Hematopoietic multipotent progenitor cell treated with erythropoietin and hydrocortisone succinate and interleukin-3 and kit ligand, for 6 days (in vitro differentiated cells): ENCODE measurements around the gene KIF6.
"Not testable (repeated sequence)": the region's sequence is repeated elsewhere in the genome, so short reads cannot be mapped to it uniquely, and the experiment has no call there.

Experiments used
- DNase-seq: peaks from one replicate; pipeline ENCODE4 v3.0.0-alpha.2; 2015

Gene KIF6

GRCh38 chr6:39494998-39495397 is 230.2 kb downstream of the KIF6 start:
- DNase-seq: no peak

- DNase-seq: no peak
Measured at GRCh38 chr6:39493777-39494176, 231.4 kb downstream of the KIF6 start.

- no peak for DNase-seq
Measured at GRCh38 chr6:39493174-39493573, 232.0 kb downstream of the KIF6 start.

GRCh38 chr6:39490108-39490507 is 235.1 kb downstream of the KIF6 start:
- DNase-seq: no peak

GRCh38 chr6:39488255-39488879 is 236.8 kb downstream of the KIF6 start:
- DNase-seq: no peak

- no peak for DNase-seq
Measured at GRCh38 chr6:39484276-39484675, 240.9 kb downstream of the KIF6 start.

GRCh38 chr6:39479819-39480218 is 245.4 kb downstream of the KIF6 start:
- DNase-seq: not testable (repeated sequence)

- DNase-seq: no peak
Measured at GRCh38 chr6:39476670-39477069, 248.5 kb downstream of the KIF6 start.

DNA sequence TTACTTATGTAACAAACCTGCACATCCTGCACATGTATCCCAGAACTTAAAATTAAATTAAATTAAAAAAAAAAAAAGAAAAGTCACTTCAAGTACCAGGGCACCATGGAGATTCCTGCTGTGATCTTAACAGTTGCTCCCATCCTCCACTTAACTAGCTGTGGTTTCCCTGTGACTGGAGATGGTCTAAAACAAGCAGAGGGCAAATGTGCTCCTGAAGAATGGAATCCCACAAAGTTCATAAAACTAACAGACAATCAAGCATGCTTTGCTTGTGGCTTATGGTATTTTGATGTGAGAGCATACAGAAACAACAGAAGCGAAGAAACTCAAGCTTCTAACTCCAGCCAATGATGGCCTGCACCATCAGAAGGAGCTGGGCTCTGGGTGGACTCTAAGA is 249.1 kb downstream of the KIF6 start:
- DNase-seq: no peak

- DNase-seq: no peak
Measured at GRCh38 chr6:39471954-39472659, 253.1 kb downstream of the KIF6 start.

DNA sequence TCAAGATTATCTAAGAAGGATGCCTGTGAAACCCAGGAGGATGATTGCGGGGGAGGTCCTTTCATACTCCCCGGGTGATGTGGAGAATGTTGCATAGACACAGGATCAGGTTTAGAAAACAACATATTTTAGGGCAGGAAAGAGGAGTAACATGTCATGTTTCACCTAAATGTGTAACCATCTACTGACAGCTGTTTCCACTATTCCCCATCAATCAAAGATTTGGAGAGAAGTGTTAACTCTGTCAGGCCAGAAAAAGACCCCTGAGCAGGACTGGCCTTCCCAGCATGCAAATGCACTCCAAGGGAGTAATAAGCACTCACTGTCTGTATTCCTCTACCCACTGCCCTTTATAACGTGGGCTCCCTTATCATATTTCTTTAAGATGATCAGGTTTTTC is 254.7 kb downstream of the KIF6 start:
- DNase-seq: no peak

DNA sequence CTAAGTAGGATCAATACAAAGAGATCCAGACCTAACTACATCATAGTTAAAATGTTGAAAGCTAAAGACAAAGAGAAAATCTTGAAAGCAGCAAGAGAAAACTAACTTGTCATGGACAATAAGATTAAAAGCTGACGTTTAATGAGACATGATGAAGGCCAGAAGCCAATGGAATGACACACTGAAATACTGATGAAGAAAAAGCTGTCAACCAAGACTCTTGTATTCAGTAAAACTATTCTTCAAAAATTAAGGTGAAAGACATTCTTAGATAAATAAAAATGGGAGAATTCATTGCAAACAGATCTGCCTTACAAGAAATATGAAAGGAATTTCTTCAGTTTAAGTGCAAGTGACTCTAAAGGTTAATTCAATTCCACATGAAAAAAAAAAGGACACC is 256.8 kb downstream of the KIF6 start:
- DNase-seq: no peak

GRCh38 chr6:39466631-39467030 is 258.6 kb downstream of the KIF6 start:
- DNase-seq: no peak

DNA sequence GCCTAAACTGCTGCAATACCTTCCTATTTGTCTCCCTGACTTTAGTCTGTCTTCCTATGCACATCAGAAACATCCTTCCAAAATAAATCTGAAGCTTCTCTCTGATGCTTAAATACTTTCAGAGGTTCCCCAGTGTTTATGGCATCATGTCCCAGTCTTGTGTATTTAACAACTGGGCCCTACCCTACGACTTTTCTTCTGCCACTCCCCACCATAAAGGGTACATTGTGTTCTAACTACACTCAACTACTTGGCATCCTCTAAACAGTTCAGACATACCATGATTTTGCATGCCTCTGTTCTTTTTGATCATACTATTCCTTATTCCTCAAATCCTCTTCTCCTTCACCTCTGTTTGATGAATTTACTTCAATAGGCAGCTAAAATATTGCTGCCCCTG is 259.7 kb downstream of the KIF6 start:
- no peak for DNase-seq

DNA sequence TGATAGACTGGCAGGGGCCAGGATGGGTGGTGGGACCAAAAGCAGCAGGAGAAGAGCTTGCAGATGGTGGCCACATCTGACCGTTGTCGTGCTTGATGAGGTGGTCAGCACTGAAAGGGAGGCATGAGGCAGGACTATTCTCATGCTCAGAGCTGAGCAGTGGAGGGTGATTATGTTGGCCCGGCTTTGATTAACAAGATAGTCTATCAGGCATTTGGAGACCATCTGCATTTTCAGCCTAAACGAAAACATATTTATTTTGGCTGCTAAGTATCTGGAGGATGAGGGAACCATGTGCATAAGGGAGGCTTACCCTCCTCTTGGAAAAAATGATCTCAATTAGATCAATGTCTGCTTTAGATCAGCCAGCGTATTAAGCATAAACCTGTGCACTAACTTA is 261.1 kb downstream of the KIF6 start:
- DNase-seq: no peak

- no peak for DNase-seq
Measured at GRCh38 chr6:39453956-39454524, 271.2 kb downstream of the KIF6 start.

- no peak for DNase-seq
Measured at GRCh38 chr6:39453241-39453640, 272.0 kb downstream of the KIF6 start.

GRCh38 chr6:39452306-39453145 is 272.7 kb downstream of the KIF6 start:
- DNase-seq: no peak

DNA sequence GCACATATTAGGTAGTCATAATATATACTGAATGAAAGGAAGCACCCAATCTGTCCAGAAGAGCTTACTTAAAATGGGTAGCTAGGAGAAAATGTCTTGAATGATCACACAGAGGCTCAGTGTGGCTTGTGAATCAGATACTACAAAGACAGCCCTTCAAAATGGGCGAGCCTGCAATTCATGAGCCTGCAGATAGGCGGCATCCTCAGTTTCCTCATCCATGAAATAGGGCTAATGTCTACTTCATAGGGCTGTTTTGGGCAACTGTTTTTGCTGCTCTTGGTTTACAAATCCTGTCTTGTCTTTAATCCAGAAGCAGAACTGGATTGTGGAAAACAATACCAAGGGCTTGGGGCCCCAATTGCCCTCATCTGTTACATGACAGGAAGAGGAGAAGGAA is 273.4 kb downstream of the KIF6 start:
- DNase-seq: peak; percentile 22

GRCh38 chr6:39449022-39449421 is 276.2 kb downstream of the KIF6 start:
- no peak for DNase-seq

DNA sequence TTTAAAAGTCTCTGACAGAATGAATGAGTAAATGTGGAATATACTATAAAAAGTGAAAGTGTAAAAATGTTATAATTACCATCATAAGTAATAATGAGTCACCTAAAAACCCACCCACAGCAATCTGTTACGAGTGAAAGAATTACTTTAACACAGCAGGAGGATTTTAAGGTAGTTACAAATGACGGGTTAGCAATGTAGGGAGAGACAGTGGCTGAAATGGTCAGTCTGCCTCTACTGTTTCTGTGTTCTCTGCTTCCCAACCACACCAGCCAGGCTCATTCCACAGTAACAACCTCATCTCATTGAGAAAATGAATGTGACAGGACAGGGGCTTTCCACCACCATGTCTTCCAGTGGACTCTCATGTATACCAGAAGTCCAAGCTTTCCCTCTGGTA is 278.3 kb downstream of the KIF6 start:
- DNase-seq: no peak

DNA sequence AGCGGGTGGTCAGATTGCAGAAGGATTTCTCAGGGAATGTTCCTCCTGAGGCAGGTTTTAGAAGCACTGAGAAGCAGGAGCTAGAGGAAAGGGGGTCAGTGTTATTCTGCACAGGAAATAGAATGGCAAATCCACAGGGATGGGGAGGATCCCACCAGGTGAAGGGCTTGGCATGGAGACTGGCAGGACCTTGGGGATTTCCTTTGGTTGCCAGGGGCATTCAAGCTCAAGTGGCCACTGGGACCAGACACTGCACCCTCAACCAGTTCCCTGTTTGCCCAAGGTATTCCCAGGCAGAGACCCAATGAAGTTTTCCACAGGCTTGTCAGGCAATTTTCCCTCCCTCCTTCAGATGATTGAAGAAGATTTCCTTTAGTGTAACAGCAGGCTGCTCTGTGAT is 279.5 kb downstream of the KIF6 start:
- no peak for DNase-seq

- DNase-seq: no peak
Measured at GRCh38 chr6:39444479-39445019, 280.7 kb downstream of the KIF6 start.
